ENCODE results near the gene TBC1D9B. TPM values are rescaled to one million over a fixed set of nuclear protein-coding genes. Genes with fewer than 3 reads are reported as not detected.

TBC1D9B gene
- polyA plus RNA-seq, 1 experiment, result 41.1 TPM

- ChIA-PET CTCF (no interaction called here), POLR2A (interaction anchor here (0.6 to 2.9 kb wide), 5 partner anchors 9 to 195 kb away, joined by 3 to 12 read pairs (median 4); partner anchors contain the start of gene HNRNPH1)
- DNase-seq (ENCODE audit: low read depth, low spot score), result peak; percentile 81
- no peak for TF ChIP-seq CTCF (IDR thresholded peaks at IDR 0.05; ENCODE audit: low read depth, low read length)
- H3K9me3 ChIP-seq (ENCODE audit: control insufficient read depth, insufficient read depth, low read length), result no peaks in the 10 kb centered on the region; the same call in 1 of the 2 replicates
- H3K27ac ChIP-seq (ENCODE audit: low read depth, low read length), result peak overlapping the region; percentile 99
- H3K27me3 ChIP-seq (ENCODE audit: control insufficient read depth, insufficient read depth, low read length), result no peaks in the 10 kb centered on the region
- H3K4me3 ChIP-seq (ENCODE audit: low read depth, low read length), result peak overlapping the region; percentile 44
These were observed 88.9 kb downstream of the TBC1D9B start for GRCh38 chr5:179818746-179819295.

GRCh38 chr5:179817890-179818745 is 89.6 kb downstream of the TBC1D9B start:
- Histone ChIP-seq H3K27ac (ENCODE audit: low read depth, low read length) (peak overlapping the region; percentile 99), H3K4me3 (ENCODE audit: low read depth, low read length) (peak overlapping the region; percentile 44; the same call in 1 of the 2 replicates), H3K9me3 (ENCODE audit: control insufficient read depth, insufficient read depth, low read length) (no peaks in the 10 kb centered on the region; the same call in 1 of the 2 replicates), H3K27me3 (ENCODE audit: control insufficient read depth, insufficient read depth, low read length) (no peaks in the 10 kb centered on the region)
- ChIA-PET CTCF (interaction anchor here (0.7 kb wide), 1 partner anchor 78 kb away, joined by 5 read pairs; no protein-coding TSS in a partner anchor), POLR2A (interaction anchor here (0.6 to 2.9 kb wide), 2 partner anchors 10 to 194 kb away, joined by 6 to 12 read pairs; partner anchors contain the start of gene HNRNPH1)
- DNase-seq (ENCODE audit: low read depth, low spot score), result no peak
- TF ChIP-seq CTCF (IDR thresholded peaks at IDR 0.05; ENCODE audit: low read depth, low read length), result no peak

- ChIA-PET CTCF (interaction anchor here (0.7 kb wide), 1 partner anchor 78 kb away, joined by 5 read pairs; no protein-coding TSS in a partner anchor), POLR2A (interaction anchor here (0.6 kb wide), 1 partner anchor 9 kb away, joined by 6 read pairs; no protein-coding TSS in a partner anchor)
- Histone ChIP-seq H3K9me3 (ENCODE audit: control insufficient read depth, insufficient read depth, low read length) (no peaks in the 10 kb centered on the region; the same call in 1 of the 2 replicates), H3K4me3 (ENCODE audit: low read depth, low read length) (no peak overlapping the region), H3K27ac (ENCODE audit: low read depth, low read length) (no peak overlapping the region), H3K27me3 (ENCODE audit: control insufficient read depth, insufficient read depth, low read length) (no peaks in the 10 kb centered on the region)
- no peak for TF ChIP-seq CTCF (IDR thresholded peaks at IDR 0.05; ENCODE audit: low read depth, low read length)
- no peak for DNase-seq (ENCODE audit: low read depth, low spot score)
These were observed 90.2 kb downstream of the TBC1D9B start for GRCh38 chr5:179817470-179817840.

- peak overlapping the region; percentile 25 for H3K4me3 ChIP-seq (ENCODE audit: low read depth, low read length)
- POLR2A ChIA-PET, result no interaction called here
- no peak overlapping the region for H3K27ac ChIP-seq (ENCODE audit: low read depth, low read length)
These were observed 90.8 kb downstream of the TBC1D9B start for GRCh38 chr5:179816796-179817469.

More at GRCh38 chr5:179816796-179817469, 90.8 kb downstream of the TBC1D9B start:
- CTCF ChIA-PET, result interaction anchor here (0.6 to 0.7 kb wide), 2 partner anchors 21 to 77 kb away, joined by 3 to 5 read pairs; no protein-coding TSS in a partner anchor
- TF ChIP-seq CTCF (IDR thresholded peaks at IDR 0.05; ENCODE audit: low read depth, low read length), result no peak
- Histone ChIP-seq H3K27me3 (ENCODE audit: control insufficient read depth, insufficient read depth, low read length) (no peaks in the 10 kb centered on the region), H3K9me3 (ENCODE audit: control insufficient read depth, insufficient read depth, low read length) (no peaks in the 10 kb centered on the region; the same call in 1 of the 2 replicates)
- DNase-seq (ENCODE audit: low read depth, low spot score), result no peak

Measured in AG04450 (cell line).